K562 treated with DMSO at 1 percent for 24 hours (cell line): ENCODE data around the gene CENPP. TPM values are rescaled to one million over a fixed set of nuclear protein-coding genes. Genes with fewer than 3 reads are reported as not detected.

Source experiments
- total RNA-seq: library from RNA; unstranded; fragments of 300-600 nt; gene quantifications from 2 replicates; pipeline ENCODE4 v1.2.3, GENCODE V29; 2022; ENCODE audit warnings: low read depth; ENCODE audit not compliant: insufficient read depth

CENPP gene
- total RNA-seq = 7.3 and 7.6 TPM in 2 replicates

DNA sequence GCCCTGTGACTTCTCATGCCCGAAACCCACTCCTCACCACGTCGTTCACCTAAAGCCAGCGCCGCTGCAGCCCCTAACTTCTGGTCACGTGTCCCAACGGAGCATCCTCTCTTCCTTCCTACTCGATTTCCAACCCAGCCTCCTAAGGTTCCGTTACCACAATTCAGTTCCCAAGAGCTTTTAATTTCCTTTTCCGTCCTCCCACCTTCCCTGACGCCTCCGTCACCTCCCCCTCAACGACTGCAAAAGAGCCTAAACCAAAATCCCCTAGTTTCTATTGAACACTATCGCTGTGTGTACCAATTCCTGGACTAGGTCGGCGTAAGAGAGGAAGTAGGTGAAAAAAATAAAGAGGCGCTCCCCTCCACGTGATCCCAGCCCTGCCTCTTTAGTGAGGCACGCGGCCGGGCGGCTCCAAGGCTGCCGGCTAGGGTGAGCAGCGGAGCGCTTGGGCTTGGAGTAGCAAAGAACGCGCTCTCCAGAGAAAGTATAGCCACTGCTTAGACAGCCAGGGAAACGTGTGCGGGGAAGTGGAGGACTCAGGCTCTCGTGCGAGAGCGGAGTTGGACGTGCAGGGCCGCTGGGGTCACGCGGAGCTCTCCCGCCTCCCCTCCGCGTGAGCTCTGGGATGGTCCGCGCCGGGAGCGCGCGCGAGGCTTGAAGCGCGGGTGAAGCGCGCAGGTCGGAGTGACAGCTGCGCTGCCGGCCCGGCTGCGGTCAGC is at the start of gene CENPP, which contains the start of gene NOL8:
Gene CENPP (plus strand): TSS at position 685 of the 722 bp plus-strand sequence.
Gene NOL8 (minus strand): TSS at position 82 of the 722 bp plus-strand sequence. CDS start 1,189 bp downstream, outside the sequence.

DNA sequence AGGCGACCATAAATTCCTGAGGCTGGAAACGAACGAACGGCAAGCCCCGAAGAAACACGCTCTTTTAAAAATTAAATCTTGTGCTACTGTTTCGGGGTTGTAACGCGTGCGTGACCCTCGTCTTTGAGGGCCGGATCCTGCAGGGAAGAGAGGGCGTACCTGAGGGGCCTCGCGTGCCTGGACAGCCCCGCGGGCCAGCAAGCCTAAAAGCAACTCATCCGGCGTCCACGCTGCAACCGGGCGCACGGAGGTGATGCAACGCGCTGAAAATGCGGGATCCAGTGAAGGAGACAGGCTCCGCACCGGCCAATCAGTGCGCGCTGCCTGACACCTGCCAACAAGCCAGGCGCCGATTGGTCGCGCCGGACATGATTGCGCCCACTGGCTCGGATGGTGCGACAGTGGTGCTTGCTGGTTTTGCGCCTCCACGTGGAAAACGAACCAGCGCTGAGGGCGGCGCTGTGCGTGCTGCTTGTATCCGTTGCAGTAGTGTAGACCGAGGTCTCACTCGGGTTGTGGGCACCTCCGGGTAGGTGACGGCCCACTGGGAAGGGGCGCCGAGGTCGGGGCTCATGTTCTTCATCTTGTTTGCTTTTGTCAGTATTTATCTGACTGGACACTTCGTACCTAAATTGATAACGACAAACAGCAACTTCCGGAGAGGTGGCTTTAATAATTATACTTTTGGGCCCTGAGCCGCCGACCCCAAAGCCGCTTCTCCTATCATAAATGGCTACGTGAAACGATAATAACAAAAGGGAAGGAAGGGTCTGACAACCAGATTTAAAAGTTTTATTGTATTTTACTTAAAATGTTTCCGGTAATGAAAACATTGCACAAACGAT is 32.1 kb upstream of the CENPP start, which contains the start of gene IARS1:
Gene IARS1 (minus strand): TSS at position 246 of the 845 bp plus-strand sequence. CDS start 4,278 bp downstream, outside the sequence.

DNA sequence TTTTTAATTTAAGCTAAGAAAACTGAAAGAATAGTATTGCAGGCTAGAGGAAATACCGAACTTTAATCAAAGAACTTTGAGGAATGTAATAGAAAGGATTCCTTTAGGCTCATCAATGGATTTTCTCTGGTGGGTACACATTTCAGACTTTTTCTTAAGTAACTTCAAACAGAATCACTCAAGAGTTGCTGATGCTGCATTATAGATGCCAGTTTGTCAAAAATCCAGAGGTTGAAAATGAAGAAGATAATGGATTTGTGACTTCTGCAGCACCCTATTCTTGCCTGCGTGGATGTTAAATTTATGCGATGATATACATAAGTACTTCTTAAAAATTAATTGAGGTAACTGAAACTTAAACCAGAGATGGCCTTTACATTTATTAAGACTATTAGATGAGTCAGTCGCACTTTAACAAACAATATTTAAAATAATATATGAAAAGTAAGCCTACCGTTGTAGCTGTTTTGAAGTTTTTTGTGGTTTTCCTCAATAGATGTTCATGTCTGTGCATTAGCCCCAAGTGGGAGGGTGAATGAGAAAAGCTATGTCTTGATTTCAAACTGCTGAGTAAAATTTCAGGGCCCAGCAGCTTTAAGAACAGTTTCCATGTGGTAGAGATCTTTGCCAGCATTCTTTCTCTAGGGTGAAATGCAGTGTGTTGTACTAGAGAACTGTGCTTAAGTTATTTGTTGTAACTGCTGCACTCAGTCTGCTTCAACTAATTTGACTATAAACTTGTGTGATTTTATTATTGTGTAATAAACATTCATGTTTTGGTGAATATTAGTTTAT is 78.5 kb downstream of the CENPP start, which contains the start of gene OGN:
Gene OGN (minus strand): TSS at position 537 of the 795 bp plus-strand sequence. CDS start 1,171 bp downstream, outside the sequence.

DNA sequence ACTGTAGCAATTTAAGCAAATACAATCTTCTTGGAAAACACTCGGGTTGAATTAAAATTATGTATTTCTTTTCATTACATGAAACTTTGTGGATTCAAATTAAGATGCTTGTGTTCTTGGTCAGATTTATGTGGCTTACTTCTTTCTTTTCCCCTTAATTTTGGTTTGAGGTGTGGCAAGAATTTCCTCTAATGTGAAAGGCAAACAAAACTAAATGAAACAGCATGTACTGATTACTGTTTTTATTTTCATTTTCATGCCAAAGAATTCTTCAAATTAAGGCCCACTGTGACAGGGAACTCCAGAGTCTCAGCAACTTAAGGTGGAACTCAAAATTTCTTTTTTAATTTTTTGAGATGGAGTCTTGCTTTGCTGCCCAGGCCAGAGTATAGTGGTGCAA is 98.6 kb downstream of the CENPP start, which contains the start of gene OMD:
Gene OMD (minus strand): TSS at position 132 of the 400 bp plus-strand sequence. CDS start 6,913 bp downstream, outside the sequence.

DNA sequence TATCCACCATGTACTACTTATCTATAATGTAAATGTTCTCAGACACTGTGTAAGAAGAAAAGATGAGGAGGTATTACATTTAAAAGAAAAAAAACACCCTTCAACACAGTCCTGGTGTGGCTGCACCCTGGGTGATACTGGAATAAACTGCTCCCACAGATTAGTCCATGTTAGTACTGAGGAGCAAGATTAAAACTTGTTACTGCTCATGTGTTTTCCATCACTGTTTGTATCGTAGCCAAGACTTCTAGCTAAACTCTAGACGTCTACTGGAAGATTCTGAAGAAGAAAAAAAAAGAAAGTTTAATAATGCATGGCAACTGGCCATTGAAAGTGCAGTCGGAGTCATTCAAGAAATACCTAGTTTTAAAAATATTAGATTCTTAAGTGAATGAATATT is 156.6 kb downstream of the CENPP start, which contains the start of gene ASPN:
Gene ASPN (minus strand): TSS at position 178 of the 400 bp plus-strand sequence.

DNA sequence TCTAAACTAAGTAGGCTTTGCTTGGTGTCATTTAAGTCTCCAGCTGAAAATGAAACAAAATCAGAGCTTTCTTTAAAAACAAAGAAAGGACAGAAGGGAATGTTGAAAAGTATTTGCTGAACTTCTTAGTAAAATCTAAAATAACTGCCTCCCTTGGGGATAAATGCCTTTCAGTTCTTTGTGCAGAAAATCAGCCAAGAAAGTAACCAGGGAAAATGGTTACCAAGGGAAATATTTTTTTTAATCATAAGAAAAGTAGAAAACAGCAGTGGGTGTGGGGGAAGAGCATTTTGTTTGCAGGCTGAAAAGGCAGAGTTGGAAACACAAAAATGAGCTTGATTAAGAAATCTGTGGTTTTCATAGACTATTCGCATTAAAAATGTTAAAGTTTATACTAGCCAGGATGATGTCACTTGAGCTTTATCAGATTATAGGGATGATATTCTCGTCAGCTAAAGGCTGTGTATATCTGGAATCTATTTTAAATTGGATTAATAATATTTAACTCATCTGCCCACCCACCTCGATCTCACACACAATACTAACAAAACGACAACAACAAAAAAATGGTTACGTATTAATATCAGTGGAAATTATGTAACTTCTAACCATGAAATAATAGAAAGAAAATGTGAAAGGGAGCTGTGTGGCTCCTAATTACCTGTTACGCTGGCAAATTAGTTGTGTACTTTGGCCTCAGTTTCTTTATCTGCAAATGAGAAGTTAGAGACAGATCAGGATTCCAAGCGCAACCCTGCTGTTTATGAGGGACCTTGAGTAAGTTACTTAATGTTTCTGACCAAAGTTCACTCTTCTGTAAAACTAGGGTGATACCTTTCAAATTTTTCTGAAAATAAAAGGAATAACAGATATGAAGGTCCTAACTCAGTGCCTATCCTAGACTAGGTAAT is 210.4 kb downstream of the CENPP start, which contains the start of gene ECM2:
Gene ECM2 (minus strand): TSS at position 51 of the 911 bp plus-strand sequence. CDS start 13,124 bp downstream, outside the sequence.

Other genes starting within 250 kb of the CENPP start
- 35.4 and 41.8 TPM in 2 replicates for gene SPTLC1, start 210.5 kb upstream of the CENPP start, total RNA-seq
- 143 and 149 TPM in 2 replicates for gene IARS1, start 32.3 kb upstream of the CENPP start, total RNA-seq
- 17.8 and 20.7 TPM in 2 replicates for gene NOL8, start 603 bp upstream of the CENPP start, total RNA-seq
- gene OGN, start 78.6 kb downstream of the CENPP start, total RNA-seq = not detected in 2 replicates
- gene OMD, start 98.5 kb downstream of the CENPP start, total RNA-seq = not detected in 2 replicates
- not detected in 2 replicates for gene ASPN, start 156.6 kb downstream of the CENPP start, total RNA-seq
- gene ECM2, start 210.0 kb downstream of the CENPP start, total RNA-seq = not detected in 2 replicates